B cell (primary cell): ENCODE data around the gene CST7.

Source experiments
- CTCF ChIP-seq: fragments of 200-600 bp; IDR thresholded peaks from one replicate; pipeline ENCODE4 v1.8.0; 2022; ENCODE audit warnings: antibody characterized with exemption, mild to moderate bottlenecking
- EZH2 ChIP-seq: IDR thresholded peaks from 2 replicates; pipeline ENCODE4 v1.6.1; 2012; ENCODE audit warnings: borderline replicate concordance, low read depth, mild to moderate bottlenecking, moderate library complexity, low read length; ENCODE audit not compliant: insufficient read depth, poor library complexity, severe bottlenecking

GRCh38 chr20:24979036-24979960, 30.2 kb downstream of the CST7 start:
- TF ChIP-seq CTCF (no peak), EZH2 (no peak)
